ENCODE results near the gene STARD3.
"Not testable (repeated sequence)": the region's sequence is repeated elsewhere in the genome, so short reads cannot be mapped to it uniquely, and the experiment has no call there.

STARD3 gene

GRCh38 chr17:39699818-39700147 is 62.8 kb downstream of the STARD3 start, which contains the start of gene ERBB2:
ERBB2 (plus strand) TSS chr17:39700064; CDS start chr17:39700239, 175 bp downstream.
- no peak for DNase-seq

GRCh38 chr17:39700148-39700987 is 63.4 kb downstream of the STARD3 start:
- DNase-seq: no peak

GRCh38 chr17:39701012-39701783 is 64.3 kb downstream of the STARD3 start:
- DNase-seq: no peak

GRCh38 chr17:39701784-39702422 is 65.0 kb downstream of the STARD3 start:
- no peak for DNase-seq

- no peak for DNase-seq
Measured at GRCh38 chr17:39702901-39703893, 66.3 kb downstream of the STARD3 start.

- DNase-seq: no peak
Measured at GRCh38 chr17:39703913-39704312, 67.0 kb downstream of the STARD3 start.

- no peak for DNase-seq
Measured at GRCh38 chr17:39704821-39705551, 68.0 kb downstream of the STARD3 start.

GRCh38 chr17:39705786-39706348 is 68.9 kb downstream of the STARD3 start:
- DNase-seq: no peak

GRCh38 chr17:39706383-39706782 is 69.4 kb downstream of the STARD3 start:
- DNase-seq: no peak

GRCh38 chr17:39706921-39707337 is 70.0 kb downstream of the STARD3 start:
- DNase-seq: no peak

- DNase-seq: no peak
Measured at GRCh38 chr17:39709319-39709997, 72.5 kb downstream of the STARD3 start.

- no peak for DNase-seq
Measured at GRCh38 chr17:39709998-39710964, 73.3 kb downstream of the STARD3 start.

- not testable (repeated sequence) for DNase-seq
Measured at GRCh38 chr17:39711071-39711470, 74.1 kb downstream of the STARD3 start.

GRCh38 chr17:39711851-39712250 is 74.9 kb downstream of the STARD3 start:
- DNase-seq: no peak
